Lower leg skin (tissue), 4 donors: ENCODE data around the gene SYT5. TPM values are rescaled to one million over a fixed set of nuclear protein-coding genes. Genes with fewer than 3 reads are reported as not detected.

Source experiments
- DNase-seq, 2 donors: peaks; one replicate each; pipeline ENCODE4 v3.0.0-alpha.2; 2019; ENCODE audit warnings: low spot score in 2 of 2
- H3K4me3 ChIP-seq: fragments of 200-600 bp; sonication (generic); 2 replicates; pipeline ENCODE4 v1.5.1; 2017; ENCODE audit warnings: mild to moderate bottlenecking, low read depth; ENCODE audit not compliant: poor library complexity, severe bottlenecking
- POLR2A ChIP-seq, 2 donors: fragments of 450-650 bp; IDR thresholded peaks; one replicate each; pipeline ENCODE4 v1.6.1; 2016 to 2017; ENCODE audit warnings: antibody characterized with exemption in 2 of 2, mild to moderate bottlenecking in 1 of 2, moderate library complexity in 1 of 2
- WGBS, 2 donors: methylation state at CpG; one replicate each; pipeline ENCODE4 v1.1.5; 2018; 5-methylcytosine and 5-hydroxymethylcytosine counted together
- intact Hi-C: fragments of 100-400 bp; cut with DNase I; formaldehyde crosslinking; loops from one replicate; pipeline ENCODE4 v1.15.0; 2023; ENCODE audit warnings: low total_unique reads
- total RNA-seq, 4 donors: library from RNA; depleted of rRNA; stranded (reverse); fragments of >200 nt; gene quantifications; one replicate each; pipeline ENCODE4 v1.1.0, GENCODE V29; 2016
- TF ChIP-seq, protein P1 (sequence below), 3 donors: fragments of 450-650 bp; IDR thresholded peaks; one replicate each; pipeline ENCODE4 v1.5.1; 2016; ENCODE audit warnings: antibody characterized with exemption in 3 of 3, mild to moderate bottlenecking in 3 of 3, moderate library complexity in 2 of 3

The SYT5 gene
- total RNA-seq, 4 donors from 2014 or later: 0.10 to 0.65 (median 0.26) TPM; not detected in 1

DNA sequence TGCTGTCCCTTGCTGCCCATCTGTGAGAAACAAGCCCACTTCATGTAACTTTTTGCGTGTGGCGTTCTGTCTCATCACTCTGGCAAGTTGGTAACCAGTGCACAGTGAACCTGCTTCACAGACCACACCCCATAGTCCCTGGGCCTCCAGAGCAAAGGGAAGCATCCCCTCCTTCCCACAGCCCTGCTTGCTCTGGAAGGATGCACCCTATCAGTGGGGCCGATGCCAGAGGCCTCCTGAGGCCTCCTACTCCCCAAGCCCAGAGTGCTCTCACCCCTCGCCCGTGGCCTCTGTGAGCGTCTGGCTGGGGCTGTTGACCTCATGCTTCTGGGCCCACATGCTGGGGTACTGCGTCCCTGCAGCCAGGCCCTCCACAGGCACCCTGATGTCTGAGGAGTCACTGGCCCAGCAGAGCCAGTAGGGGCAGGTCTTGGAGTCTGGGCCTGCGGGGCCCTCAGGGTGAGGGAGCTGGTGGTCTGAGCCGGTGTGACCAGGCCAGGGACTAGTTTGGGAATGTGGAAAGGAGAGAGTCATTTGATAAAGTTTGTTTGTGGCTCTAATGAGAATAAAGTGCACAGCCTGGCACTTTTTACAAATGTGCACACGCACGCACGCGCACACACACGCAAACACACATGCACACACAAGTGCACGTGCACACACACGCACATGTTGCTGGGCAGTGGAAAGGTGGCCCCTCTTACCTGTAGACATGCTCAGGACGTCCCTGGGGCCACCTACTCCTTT is 43.4 kb upstream of the SYT5 start:
- TF ChIP-seq, protein P1, sequence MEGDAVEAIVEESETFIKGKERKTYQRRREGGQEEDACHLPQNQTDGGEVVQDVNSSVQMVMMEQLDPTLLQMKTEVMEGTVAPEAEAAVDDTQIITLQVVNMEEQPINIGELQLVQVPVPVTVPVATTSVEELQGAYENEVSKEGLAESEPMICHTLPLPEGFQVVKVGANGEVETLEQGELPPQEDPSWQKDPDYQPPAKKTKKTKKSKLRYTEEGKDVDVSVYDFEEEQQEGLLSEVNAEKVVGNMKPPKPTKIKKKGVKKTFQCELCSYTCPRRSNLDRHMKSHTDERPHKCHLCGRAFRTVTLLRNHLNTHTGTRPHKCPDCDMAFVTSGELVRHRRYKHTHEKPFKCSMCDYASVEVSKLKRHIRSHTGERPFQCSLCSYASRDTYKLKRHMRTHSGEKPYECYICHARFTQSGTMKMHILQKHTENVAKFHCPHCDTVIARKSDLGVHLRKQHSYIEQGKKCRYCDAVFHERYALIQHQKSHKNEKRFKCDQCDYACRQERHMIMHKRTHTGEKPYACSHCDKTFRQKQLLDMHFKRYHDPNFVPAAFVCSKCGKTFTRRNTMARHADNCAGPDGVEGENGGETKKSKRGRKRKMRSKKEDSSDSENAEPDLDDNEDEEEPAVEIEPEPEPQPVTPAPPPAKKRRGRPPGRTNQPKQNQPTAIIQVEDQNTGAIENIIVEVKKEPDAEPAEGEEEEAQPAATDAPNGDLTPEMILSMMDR (IDR thresholded peaks at IDR 0.05): no peak
- 84 to 87% methylated on average over 13 to 16 of the region's 17 CpGs for WGBS, 2 donors

DNA sequence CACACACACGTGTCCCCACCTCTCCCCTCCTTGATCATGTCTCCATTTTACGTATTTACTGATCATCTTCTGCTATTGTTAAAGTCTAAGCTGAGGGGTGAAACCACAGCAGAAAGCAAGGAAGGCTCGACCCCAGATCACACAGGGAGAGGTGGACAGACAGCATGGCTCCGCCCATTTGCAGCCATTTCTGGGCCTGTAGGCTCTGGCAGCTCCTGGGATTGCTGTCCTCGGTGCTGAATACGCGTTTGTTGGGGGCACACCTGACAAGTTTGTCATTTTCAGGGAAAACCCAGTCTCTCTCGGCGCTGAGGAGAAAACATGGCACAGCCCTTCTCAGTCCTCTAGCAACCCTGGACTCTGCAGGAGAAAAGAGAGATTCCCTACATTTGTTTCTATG is 40.4 kb upstream of the SYT5 start:
- no peak for TF ChIP-seq POLR2A (IDR thresholded peaks at IDR 0.05)
- TF ChIP-seq, protein P1 (IDR thresholded peaks at IDR 0.05): no peak
- intact Hi-C loops: no loop called here
- H3K4me3 ChIP-seq: no peak overlapping the region
- no peak for DNase-seq
- 73 to 84% methylated on average over 9 of the region's 9 CpGs for WGBS, 2 donors

More for the DNA sequence above, 43.4 kb upstream of the SYT5 start:
- intact Hi-C loops: no loop called here
- no peak overlapping the region for H3K4me3 ChIP-seq
- DNase-seq: no peak

DNA sequence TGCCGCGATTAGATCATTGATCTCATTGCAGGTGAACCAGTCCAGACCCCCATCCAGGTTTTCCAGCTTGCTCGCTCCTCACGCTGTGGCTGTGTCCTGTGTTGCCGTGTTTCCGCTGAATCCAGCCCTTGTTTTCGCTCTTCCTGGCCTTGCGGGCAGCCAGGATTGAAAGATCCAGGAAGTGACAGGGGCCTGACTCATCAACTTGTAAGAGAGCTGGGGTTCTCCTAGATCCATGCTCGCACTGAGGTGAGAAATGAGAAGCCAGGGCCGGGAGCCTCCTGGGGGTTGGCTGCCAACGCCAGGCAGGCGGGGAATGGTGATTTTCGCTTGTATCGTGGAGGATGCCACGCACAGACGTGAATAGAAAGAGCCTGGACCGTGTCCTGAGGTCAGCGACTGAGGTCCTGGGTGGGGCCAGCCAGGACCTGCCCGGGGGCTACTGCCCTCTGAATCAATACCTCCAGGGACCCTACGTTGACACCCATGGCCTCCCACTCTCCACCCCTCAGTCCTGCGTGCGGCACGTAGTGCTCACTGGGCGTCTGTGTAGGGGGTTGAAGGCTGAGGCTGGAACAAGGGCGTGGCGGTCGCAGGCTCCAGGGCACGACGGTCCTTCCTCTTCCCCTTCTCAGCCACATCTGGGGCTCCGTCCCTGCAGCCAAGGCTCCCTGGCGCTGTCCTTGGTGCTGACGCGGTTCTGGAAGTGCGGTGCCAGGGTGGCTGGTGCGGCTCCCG is 36.5 kb upstream of the SYT5 start:
- intact Hi-C loops: no loop called here
- peak; percentile 80 to 92 for DNase-seq
- TF ChIP-seq POLR2A (IDR thresholded peaks at IDR 0.05): no peak
- TF ChIP-seq, protein P1 (IDR thresholded peaks at IDR 0.05): no peak
- no peak overlapping the region for H3K4me3 ChIP-seq
- WGBS, 2 donors: 4 to 5% methylated on average over 26 to 36 of the region's 36 CpGs

DNA sequence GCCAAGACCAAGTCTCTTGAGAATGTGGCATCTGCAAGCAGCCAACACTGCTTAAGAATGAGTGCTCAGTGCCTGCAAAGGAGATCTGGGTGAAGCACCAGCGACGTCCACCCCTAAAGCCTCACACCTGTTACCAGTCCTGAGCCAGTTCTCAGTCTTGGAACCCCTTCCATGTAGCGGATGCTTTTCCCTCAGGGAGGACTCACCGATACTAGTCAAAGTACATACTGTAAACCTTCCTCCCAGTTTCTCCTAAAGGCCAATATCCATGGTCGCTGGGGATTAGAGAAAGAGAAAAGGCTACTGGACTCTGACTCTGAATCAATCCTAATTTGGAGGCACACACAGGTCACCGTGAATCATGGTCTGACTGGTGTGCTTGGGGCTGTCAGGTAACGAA is 33.5 kb upstream of the SYT5 start:
- TF ChIP-seq, protein P1 (IDR thresholded peaks at IDR 0.05): no peak
- no peak for TF ChIP-seq POLR2A (IDR thresholded peaks at IDR 0.05)
- intact Hi-C loops: no loop called here
- no peak overlapping the region for H3K4me3 ChIP-seq
- no peak for DNase-seq
- WGBS, 2 donors: 74 to 80% methylated on average over 7 of the region's 7 CpGs

DNA sequence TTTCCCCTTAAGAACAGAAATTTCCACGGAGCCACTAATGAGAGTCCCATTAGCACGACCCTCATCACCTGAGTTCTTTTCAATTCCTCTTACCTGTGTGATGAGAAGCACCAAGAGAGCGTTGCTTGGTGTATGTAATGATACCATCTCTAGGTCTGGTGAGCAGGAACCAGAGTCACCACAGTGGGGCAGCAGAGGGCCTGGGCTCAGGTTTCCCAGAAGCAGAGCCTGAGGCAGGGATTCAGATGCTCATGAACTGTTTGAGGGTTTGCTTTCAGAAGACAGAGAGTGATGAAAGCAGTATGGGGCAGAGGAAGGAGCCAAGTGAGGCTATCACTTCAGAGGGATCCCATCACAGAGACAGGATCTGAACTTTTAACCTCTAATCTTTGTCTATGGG is 32.4 kb upstream of the SYT5 start:
- 83 to 86% methylated on average over 3 of the region's 3 CpGs for WGBS, 2 donors
- DNase-seq: no peak
- no peak for TF ChIP-seq POLR2A (IDR thresholded peaks at IDR 0.05)
- TF ChIP-seq, protein P1 (IDR thresholded peaks at IDR 0.05): no peak
- no peak overlapping the region for H3K4me3 ChIP-seq
- intact Hi-C loops: no loop called here
